Activated T-cell treated with anti-CD3 and anti-CD28 coated beads, Interleukin-2, amount 50 U/mL, for 48 hours (primary cell): ENCODE results near the gene CYLD.

Experiments used
- DNase-seq, 2 experiments: peaks; one replicate each; pipeline ENCODE4 v3.0.0-alpha.2; 2020

The CYLD gene

DNA sequence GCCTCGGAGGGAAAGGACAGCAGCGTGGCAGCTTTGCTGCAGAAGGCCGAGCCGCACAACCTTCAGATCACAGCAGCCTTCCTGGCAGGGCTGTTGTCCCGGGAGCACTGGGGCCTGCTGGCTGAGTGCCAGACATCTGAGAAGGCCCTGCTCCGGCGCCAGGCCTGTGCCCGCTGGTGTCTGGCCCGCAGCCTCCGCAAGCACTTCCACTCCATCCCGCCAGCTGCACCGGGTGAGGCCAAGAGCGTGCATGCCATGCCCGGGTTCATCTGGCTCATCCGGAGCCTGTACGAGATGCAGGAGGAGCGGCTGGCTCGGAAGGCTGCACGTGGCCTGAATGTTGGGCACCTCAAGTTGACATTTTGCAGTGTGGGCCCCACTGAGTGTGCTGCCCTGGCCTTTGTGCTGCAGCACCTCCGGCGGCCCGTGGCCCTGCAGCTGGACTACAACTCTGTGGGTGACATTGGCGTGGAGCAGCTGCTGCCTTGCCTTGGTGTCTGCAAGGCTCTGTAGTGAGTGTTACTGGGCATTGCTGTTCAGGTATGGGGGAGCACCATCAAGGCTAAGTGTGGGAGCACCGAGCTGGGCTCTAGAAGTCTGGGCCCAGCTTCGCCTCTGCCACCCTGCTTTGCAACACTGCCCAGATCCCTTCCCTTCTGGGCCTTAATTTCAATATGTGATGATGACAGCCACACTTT, 29.9 kb upstream of the CYLD start:
- DNase-seq, result no peak

DNA sequence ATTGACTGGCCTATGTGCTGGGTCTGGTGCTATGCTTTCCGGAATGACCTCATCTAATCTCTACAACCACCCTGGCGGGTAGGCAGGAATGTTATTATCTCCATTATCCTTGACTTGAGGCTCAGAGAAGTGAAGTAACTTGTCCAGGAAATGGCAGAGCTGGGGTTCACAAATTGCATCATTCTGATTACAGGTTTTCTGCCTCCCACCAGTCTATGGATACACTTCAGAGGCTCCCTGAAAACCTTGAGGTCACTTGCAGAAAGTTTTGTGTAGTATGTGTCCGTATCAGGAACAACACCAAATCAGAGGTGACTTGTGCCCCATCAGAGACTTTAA, 29.4 kb upstream of the CYLD start:
- DNase-seq, result no peak

DNA sequence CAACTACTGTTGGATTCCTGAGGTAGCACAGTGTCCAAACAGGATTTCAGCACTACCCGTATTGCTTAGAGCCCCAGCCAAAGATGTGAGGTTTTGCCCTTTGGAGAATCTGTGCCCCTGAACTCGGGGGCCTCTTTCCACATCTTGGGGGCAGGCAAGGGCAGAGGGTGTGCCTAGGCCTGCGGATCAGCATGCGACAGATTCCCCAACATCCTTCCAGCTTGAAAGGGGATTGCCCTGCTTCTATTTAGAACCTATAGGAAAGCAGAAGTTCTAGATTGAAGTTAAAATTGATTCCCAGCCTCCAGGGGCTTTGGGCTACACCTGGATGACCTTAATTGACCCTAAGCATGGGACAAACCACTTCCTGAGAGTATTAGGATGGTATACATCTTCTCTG, 28.9 kb upstream of the CYLD start:
- DNase-seq, result no peak

DNA sequence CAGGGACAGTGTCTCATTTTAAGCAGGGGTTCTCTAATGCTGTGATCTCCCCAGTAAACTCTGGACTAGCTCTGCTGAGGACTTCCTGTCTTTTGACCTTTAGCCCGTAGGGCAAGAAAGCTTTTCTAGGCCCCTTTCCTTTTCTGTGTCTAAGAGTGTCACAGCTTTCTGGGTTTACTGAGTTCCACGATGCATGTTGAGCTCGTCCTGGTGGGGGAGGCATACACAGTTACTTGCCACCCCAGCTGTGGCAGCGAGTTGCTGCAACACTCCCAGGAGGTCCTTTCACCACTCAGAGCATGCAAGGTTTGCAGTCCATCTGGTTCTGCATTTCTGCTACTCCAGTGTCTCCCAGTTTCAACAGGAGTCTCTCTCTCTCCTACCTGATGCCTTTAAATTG, 24.8 kb upstream of the CYLD start:
- no peak for DNase-seq

DNA sequence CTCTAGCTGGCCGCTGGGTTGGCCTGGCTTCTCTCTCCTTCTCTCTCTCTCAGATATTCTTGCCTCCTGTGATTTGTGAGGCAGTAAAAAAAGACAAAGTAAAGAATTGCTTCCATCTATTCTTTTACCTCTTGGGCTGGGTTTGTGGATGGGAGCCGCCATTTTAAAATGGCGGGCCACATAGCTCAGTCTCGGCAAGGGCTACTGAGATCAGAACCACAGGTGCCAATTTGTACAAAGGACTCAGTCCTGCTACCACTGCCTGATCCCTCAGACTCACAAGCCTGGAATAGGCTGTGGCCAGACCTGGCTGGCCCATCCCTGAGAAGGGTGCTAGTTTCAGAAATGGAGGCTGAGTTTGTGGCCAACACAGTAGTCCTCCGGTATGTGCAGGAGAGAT, 24.4 kb upstream of the CYLD start:
- DNase-seq, result no peak

DNA sequence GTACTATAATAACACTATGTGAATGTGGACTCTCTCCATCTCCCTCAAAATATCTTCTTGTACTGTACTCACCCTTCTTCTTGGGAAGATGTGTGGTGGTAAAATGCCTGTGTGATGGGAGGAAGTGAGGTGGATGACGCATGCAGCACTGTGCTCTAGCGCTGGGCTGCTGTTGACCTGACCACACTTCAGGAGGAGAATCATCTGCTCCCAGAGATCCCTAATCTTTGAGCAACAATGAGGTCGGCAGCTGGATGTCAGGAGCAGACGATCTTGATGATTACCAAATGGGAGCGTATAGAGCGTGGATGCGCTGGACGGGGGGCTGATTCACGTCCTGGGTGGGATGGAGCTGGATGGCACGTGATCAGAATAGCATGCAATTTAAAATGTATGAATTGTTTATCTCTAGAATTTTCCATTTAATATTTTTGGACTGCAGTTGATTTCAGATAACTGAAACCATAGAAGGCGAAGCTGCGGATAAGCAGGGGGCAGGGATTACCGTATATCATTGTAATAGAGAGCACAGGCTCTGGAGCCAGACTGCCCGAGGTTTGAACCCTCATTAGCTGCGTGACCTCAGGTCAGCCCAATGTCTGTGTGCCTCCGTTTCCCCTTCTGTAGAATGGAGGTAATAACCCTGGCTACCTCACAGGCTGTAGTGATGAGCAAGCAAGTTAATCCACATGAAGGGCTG, 23.7 kb upstream of the CYLD start:
- no peak for DNase-seq

DNA sequence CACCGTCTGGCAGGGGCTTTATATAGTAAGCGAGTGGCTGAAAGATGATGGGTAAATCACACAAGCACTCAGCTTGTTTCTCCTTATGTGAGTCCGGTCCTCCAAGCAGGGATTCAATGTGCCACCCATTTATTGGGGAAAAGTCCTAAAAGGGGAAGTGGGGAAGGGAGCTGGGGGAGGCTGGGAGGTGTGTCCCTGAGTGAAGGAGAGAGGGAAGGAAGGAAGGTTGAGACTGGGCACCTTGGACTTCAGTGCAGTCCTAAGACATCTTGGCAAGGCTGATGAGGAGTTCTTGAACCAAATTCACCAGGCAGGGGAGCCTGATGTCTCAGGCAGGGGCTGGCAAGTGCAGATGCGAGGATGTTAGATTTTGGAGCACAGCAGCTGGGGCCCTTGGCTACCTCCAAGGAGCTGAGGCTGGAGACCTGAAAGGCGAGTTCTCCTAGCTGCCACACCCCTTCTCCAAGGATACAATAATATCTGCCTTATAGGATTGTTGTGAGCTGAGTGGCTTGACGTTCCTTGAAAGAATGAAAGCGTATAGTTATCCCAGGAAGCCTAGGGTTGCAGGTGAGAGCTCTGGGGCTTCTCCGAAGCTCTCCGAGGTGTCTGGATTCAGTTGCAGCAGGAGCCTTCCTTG, 23.0 kb upstream of the CYLD start:
- DNase-seq, result no peak

DNA sequence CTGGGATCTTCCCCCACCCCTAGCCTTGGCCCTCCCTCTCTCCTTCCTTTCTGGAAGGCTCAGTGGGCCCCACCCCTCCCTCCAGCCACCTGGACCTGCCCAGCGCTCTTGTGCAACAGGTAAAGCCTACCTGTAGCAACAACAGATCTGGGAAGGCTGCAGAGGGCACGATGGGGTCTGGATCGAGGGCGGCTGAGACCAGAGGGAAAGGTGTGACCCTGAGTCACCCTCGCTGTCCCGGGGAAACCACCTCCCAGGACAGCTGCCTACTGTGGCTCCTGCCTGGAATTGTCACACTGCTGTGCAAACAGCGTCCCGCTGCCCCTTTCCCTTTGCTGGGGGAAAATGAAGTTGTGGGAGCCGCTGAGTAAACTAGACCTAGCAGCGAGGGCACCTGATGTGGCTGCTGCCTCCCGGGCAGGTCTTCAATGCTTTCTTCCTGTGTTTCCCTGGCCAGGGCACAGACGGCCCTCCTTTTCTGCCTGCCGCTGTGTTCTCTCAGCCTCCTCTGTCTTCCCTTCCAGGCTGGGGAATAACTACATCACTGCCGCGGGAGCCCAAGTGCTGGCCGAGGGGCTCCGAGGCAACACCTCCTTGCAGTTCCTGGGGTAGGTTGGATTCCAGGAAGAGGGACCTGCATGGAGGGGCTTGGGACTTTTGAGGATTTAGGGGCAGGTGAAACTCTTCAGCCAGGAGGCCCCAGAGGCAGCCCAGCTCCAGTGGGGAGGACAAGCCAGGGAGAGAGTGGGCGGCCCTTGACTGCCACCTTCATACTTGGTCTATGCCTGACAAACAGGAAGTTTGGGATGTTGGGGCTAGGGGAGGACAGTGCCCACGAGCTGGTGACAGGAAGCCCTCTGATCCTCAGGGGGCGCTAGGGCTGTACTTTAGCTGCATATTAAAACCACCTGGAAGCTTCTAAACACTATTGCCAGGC, 22.2 kb upstream of the CYLD start:
- no peak for DNase-seq

DNA sequence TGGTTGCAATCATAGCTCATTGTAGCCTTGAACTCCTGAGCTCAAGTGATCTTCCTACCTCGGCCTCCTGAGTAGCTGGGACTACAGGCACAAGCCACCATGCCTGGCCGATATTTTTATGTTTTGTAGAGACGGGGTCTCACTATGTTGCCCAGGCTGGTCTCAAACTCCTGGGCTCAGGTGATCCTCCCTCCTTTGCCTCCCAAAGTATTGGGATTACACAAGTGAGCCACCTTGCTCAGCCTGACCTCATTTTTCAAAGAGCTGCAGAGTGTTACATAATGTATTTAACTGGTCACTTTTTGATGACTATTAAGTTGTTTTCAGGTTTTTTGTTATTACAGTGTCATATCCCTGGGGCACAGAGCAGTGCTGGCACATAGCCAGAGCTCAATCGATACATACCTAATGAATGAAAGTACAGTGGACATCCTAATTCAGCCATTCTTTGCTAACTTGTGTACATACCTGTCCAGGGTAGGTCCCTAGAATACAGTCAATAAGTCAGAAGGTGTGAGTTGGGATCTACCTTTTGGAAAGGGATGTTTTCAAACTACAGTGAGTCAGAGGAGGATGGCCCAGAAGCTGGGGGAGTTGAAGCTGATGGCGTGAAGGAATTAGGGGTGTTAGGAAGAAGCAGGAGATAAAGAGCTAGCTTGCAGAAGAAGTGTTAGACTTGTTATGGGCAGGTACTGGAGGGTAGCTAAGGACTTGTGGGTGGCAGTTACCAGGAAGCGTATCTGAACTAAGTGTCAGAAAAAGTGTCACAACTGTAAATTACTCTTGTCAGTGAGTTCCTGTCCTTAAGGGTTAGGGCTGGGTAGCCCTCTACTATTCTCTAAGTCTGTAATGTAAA, 20.1 kb upstream of the CYLD start:
- DNase-seq, result no peak

DNA sequence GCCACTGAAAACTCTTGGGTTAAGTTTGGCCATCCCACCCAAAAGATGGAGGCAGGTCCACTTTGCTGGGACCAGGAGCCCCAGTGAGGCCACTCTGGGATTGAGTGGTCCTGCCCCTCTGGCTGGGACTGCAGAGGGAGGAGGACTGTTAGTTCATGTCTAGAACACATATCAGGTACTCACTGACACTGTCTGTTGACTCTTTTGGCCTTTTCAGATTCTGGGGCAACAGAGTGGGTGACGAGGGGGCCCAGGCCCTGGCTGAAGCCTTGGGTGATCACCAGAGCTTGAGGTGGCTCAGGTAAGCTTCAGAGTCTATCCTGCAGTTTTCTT, 19.5 kb upstream of the CYLD start:
- DNase-seq, result no peak

DNA sequence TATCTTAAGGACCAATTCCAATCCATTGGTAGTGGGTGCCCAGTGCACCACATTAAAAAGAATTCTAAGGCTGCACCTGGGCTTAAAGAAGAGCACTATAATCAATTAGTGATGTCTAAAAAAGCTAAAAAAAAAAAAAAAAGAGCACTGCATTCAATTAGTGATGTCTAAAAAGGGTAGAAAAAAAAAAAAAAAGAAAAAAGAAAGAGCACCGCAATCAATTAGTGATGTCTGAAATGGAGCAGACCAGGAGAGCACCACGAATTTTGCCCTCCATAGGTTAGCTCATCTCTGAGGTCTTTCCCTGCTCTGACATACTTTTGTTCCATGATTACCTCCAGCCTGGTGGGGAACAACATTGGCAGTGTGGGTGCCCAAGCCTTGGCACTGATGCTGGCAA, 18.9 kb upstream of the CYLD start:
- DNase-seq, result no peak

DNA sequence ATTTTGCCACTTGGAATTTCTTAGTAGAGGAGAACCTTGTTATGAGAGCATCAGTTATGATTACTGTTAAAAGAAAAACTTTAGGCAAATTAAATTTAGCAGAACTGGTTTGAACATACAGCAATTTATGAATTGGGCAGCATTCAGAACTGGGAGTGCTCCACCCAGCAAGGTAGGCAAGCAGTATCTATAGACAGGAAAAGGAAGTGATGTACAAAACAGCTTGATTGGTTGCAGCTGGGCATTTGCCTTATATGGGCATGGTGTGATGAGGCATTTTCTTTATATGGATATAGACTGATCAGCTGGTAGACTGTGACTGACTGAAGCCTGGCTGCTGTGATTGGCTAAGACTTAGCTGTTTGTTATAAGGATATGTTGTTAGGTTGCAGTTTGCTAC, 17.6 kb upstream of the CYLD start:
- no peak for DNase-seq

DNA sequence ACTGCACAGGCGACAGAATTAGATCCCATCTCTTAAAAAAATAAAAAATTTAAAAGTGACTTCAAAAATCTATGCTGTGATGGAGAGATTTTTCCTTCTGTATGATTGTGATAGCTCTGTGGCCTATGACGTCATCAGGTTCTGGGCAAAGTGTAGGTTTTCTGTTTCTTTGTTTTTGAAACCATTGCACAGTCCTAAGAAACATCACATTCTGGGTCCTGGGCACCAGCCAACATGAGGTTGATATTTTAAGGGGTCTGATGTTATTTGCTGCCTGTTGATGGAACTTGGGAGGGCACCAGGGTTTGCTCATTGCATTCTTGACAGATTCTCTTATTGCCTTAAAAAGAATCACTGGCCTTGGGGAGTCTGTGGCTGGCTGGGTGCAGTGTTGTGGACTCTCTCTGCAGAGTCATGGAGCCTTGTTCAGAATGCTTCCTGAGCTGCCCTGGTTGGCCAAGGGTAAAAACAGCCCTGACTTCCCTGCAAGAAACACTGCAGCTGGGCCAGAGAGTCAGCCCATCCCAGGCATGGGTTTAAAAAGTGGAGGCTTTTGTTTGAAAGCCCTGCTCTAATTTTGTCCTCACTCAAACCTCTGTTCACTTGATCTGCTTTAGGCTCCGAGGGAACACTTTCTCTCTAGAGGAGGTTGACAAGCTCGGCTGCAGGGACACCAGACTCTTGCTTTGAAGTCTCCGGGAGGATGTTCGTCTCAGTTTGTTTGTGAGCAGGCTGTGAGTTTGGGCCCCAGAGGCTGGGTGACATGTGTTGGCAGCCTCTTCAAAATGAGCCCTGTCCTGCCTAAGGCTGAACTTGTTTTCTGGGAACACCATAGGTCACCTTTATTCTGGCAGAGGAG, 10.5 kb upstream of the CYLD start:
- DNase-seq, result no peak

DNA sequence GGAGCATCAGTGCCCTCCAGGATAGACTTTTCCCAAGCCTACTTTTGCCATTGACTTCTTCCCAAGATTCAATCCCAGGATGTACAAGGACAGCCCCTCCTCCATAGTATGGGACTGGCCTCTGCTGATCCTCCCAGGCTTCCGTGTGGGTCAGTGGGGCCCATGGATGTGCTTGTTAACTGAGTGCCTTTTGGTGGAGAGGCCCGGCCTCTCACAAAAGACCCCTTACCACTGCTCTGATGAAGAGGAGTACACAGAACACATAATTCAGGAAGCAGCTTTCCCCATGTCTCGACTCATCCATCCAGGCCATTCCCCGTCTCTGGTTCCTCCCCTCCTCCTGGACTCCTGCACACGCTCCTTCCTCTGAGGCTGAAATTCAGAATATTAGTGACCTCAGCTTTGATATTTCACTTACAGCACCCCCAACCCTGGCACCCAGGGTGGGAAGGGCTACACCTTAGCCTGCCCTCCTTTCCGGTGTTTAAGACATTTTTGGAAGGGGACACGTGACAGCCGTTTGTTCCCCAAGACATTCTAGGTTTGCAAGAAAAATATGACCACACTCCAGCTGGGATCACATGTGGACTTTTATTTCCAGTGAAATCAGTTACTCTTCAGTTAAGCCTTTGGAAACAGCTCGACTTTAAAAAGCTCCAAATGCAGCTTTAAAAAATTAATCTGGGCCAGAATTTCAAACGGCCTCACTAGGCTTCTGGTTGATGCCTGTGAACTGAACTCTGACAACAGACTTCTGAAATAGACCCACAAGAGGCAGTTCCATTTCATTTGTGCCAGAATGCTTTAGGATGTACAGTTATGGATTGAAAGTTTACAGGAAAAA, 9.7 kb upstream of the CYLD start:
- DNase-seq, result no peak

DNA sequence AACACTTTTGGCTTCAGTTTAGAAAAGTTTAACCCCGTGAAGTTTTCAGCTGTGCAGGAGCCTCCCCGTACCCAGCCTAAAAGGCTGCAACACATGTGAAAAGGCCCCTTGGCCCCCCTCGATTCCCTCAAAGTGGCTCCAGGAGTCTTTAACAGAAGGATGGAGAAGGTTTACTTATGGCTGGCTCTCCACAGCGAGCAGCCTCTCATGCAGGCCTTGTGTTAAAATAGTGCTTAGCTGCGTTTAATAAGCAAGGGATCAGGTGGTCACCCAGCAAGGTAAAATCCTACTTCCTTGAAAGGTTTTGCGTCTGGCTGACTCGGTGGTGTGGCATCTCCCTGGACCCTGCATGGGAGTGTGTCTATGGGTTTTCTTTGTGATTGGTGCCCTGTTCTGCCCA, 8.4 kb upstream of the CYLD start:
- DNase-seq, result no peak

DNA sequence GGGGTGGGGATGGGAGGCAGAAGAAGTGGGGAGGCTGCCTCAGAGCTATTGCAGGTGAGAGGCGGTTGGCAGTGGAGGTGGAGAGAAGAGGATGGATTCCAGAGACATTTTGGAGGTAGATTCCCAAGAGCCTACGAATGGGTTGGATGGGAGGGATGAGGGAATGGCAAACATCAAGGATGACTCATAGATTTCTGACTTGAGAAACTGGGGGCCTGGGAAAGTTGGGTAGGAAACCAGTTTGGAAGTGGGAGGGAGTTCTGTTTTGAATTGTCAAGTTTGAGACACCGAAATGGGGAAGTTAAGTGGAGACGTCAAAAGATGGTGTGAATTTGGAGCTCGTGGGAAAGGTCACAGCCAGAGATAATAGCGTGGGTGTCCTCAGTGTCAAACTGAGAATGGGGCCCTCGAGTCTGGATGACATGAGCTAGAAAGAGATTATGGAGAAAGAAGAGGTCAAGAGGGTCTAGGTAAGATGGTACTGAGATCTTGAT, 6.2 kb upstream of the CYLD start:
- no peak for DNase-seq

DNA sequence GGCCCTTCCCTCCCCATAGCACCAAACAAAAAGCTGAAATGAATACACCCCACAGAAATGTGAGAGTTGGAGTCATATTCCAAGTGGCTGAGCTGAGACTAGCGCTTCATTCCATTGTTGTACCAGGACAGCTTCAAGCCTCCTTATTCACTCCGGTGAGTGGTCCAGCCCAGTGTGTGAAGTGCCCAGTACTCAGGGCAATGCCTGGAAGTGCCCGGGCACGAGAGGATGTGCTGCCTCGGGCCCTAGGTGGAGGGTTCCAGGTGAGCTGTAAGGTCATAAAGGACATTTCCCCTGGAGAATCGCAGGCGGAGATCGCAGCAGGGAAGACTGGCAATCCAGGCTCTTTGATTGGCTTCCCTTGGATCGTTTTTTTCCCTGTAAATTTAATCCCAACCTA, 5.4 kb upstream of the CYLD start:
- no peak for DNase-seq

DNA sequence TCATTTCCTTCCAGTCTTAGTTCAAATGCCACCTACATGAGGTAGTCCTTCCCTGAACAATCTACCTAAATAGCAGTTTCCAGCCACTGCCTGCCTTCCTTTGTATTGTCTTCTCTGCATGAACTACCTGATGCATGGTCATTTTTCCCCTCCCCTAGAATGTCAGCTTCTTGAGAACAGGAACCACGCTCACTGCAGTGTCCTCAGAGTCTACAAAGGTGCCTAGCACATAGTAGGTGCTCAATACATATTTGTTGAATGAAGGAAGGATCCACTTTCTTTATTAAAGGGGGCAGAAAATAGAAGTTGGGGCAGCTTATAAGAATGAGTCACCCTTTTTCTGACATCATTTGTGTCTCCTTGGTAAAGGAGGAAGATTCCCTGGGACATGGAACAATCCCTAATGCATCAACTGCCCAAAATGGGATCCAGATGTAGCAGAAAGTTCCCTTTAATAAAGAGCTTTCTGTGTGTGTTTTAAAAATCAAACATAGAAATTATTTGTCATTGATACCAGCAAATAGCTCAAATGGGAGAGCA, 4.4 kb upstream of the CYLD start:
- no peak for DNase-seq

DNA sequence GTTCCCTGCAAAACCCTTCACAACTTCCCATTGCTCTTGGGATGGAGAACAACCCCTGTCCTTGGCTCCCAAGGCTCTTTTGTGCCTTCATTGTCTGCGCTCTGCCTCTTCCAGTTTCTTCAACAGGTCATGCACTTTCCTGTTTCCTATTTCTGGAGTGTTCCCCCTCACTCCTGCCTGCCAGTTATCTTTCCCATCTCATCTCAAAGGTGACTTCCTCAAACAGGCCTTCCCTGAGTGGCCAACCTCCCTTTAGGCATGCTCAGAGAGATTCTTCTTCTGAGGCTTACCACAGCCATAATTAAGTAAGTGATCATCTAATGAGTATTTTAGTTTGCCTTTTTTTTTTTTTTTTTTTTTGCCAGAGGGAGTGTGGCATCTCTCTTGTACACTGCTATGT, 2.9 kb upstream of the CYLD start:
- no peak for DNase-seq

DNA sequence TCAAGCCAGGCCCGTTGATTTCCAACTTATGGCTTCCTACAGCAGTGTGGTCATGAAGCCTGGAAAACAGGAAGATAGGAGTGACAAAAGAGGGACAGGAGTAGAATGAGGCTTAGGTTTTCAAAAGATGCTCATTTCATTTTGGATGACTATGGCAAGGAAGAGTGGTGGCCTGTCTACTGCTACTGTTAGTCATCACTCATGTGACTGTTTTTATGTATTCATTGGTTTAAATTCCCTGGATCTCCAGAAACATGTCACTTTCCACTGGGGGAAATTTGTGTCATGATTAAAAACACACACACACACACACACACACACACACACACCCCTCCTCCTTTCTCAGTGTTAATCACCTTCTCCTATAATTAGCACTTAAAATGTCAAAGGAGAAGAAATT, 1.1 kb upstream of the CYLD start:
- DNase-seq, result no peak
